Pons (tissue), 1 donor: Measurements from ENCODE around the gene DSCAM.

Experiments
- DNase-seq: peaks from one replicate; pipeline ENCODE4 v3.0.0-alpha.2; 2016; ENCODE audit warnings: low spot score

Gene DSCAM

GRCh38 chr21:40840401-40841125, 6.4 kb downstream of the DSCAM start:
- no peak for DNase-seq

- DNase-seq: no peak
Observed at GRCh38 chr21:40839521-40839920, 7.4 kb downstream of the DSCAM start.

GRCh38 chr21:40837456-40837855, 9.5 kb downstream of the DSCAM start:
- no peak for DNase-seq

GRCh38 chr21:40835184-40835694, 11.7 kb downstream of the DSCAM start:
- DNase-seq: peak; percentile 75

GRCh38 chr21:40833184-40833583, 13.8 kb downstream of the DSCAM start:
- DNase-seq: no peak

GRCh38 chr21:40832316-40832715, 14.6 kb downstream of the DSCAM start:
- no peak for DNase-seq

GRCh38 chr21:40830836-40831235, 16.1 kb downstream of the DSCAM start:
- DNase-seq: no peak

- DNase-seq: no peak
Observed at GRCh38 chr21:40829791-40830190, 17.2 kb downstream of the DSCAM start.

- DNase-seq: no peak
Observed at GRCh38 chr21:40829308-40829707, 17.6 kb downstream of the DSCAM start.

- no peak for DNase-seq
Observed at GRCh38 chr21:40827509-40827908, 19.4 kb downstream of the DSCAM start.

- no peak for DNase-seq
Observed at GRCh38 chr21:40819071-40819900, 27.7 kb downstream of the DSCAM start.

- no peak for DNase-seq
Observed at GRCh38 chr21:40813918-40814317, 33.0 kb downstream of the DSCAM start.

- no peak for DNase-seq
Observed at GRCh38 chr21:40809673-40810197, 37.2 kb downstream of the DSCAM start.

- no peak for DNase-seq
Observed at GRCh38 chr21:40803101-40803500, 43.9 kb downstream of the DSCAM start.

GRCh38 chr21:40800126-40800525, 46.8 kb downstream of the DSCAM start:
- DNase-seq: no peak

- DNase-seq: no peak
Observed at GRCh38 chr21:40797891-40798290, 49.1 kb downstream of the DSCAM start.

- DNase-seq: no peak
Observed at GRCh38 chr21:40797410-40797809, 49.5 kb downstream of the DSCAM start.

GRCh38 chr21:40796464-40796863, 50.5 kb downstream of the DSCAM start:
- DNase-seq: no peak

- DNase-seq: no peak
Observed at GRCh38 chr21:40795313-40795712, 51.6 kb downstream of the DSCAM start.

GRCh38 chr21:40792691-40793456, 54.1 kb downstream of the DSCAM start:
- DNase-seq: peak; percentile 25

GRCh38 chr21:40788635-40789034, 58.3 kb downstream of the DSCAM start:
- DNase-seq: no peak

GRCh38 chr21:40783404-40783803, 63.6 kb downstream of the DSCAM start:
- DNase-seq: no peak
